Stimulated activated CD4-positive, alpha-beta T cell treated with anti-CD3 and anti-CD28 coated beads, Interleukin-1b, Interleukin-23, amount 100 ng/mL, for 48 hours (primary cell): ENCODE measurements around the gene ILKAP.

ENCODE experiments used
- DNase-seq: peaks from one replicate; pipeline ENCODE4 v3.0.0-alpha.2; 2020

Gene ILKAP

DNA sequence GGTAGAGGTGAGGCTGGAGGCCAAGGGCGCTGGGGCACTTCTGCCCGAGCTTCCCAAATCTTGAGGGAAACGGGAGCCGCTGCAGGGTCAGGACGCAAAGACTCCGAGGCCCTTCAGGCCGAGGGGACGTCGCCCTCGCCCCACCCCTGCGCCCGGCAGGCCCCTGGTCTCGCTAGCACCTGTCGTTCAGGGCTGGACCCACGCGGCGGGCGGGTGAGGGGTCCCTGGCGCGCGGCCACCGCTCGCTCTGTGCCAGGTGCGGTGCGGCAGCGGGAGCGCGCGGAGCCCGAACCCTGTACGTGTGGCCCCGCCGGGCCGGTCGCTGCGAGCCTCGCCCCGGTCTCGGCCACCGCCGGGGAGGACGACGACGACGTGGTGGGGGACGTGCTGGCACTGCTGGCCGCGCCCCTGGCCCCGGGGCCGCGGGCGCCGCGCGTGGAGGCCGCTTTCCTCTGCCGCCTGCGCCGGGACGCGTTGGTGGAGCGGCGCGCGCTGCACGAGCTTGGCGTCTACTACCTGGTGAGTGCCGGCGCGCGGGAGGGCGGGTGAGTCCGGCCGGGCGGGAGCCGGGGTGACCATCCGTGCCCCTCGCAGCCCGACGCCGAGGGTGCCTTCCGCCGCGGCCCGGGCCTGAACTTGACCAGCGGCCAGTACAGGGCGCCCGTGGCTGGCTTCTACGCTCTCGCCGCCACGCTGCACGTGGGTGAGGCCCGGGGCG is 39.9 kb downstream of the ILKAP start:
- no peak for DNase-seq

DNA sequence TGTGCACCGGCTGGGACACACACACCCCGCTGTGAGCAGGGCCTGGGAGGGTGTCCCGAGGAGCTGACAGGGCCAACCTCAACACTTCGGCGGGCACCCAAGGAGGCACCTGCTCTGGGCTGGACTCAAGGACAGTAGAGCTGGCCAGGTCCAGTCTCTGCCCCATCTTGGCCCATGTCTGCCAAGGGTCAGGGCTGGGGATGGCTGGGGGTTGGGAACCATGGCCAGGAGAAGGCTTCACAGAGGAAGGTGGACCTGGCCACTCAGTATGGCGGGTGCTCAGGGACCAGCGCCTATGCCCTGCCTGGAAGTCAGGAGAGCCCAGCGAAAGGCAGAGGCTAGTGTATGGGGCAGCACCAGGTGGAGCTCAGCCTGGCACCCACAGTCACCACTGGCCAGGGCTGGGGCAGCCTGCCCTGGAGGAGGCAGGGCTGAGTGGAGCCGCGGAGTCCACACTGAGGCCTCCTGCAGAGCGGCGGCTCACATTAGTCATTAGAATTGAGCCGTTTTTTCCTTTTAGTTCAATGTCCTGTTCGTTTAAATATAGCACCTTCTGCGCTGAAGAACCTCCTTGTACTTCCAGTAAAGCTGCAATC is 40.6 kb downstream of the ILKAP start:
- DNase-seq: no peak

DNA sequence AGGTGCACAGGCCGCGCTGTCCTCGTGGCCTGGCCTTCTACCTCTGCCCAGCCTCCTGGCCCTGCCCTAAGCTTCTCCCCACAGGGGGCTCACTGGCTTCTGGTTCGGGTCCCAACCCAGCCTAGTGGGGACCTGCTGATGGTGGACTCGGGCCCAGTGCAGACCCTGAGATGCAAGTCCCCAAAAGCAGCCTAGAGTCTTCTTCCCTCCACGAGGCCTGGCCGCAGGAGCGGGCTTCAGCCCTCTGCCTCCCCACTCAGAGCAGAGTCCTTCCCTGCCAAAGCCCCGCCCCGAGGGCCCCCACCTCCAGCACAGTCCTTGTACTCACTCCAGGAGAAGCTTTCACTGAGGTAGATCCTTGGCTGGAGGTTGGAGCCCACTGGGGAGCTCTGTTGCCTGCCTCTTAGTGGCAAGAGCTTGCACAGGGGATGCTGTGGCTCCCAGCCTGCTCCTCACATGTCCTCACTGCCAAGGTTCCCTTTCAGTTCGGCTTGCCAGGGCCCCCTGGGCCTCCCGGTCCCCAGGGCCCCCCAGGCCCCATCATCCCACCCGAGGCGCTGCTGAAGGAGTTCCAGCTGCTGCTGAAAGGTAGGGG is 41.1 kb downstream of the ILKAP start:
- DNase-seq: no peak

DNA sequence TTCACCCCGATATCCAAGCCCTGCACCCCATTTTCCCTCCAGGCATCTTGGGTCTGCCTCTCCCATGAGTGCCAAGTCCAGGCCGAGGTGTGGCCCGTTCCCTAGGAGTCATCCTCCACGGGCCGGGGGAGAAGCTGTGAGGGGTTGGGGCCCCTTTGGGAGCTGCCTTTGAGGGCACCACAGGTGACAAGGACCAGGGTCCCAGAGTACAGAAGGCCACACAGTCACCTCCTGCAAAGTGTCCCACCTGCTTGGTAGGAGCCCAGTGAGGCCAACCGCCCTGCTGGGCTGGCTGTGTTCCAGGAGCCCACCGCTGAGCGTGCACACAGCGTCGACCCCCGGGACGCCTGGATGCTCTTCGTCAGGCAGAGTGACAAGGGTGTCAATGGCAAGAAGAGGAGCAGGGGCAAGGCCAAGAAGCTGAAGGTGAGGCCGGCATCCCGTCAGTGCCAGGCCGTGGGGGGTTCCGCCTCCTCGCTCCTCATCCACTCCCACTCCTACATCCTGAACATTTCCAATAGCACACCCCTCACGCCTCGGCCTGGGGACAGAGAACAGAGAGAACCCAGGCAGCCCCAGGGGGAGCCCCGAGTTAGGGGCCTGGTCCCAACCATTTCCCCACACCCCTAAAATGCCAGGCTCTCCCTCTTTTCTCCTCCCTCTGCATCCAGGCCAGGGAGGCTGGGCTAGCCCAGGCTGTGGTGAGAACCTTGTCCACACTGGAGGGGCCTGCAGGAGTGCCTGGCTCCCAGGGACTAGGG is 42.0 kb downstream of the ILKAP start:
- no peak for DNase-seq

DNA sequence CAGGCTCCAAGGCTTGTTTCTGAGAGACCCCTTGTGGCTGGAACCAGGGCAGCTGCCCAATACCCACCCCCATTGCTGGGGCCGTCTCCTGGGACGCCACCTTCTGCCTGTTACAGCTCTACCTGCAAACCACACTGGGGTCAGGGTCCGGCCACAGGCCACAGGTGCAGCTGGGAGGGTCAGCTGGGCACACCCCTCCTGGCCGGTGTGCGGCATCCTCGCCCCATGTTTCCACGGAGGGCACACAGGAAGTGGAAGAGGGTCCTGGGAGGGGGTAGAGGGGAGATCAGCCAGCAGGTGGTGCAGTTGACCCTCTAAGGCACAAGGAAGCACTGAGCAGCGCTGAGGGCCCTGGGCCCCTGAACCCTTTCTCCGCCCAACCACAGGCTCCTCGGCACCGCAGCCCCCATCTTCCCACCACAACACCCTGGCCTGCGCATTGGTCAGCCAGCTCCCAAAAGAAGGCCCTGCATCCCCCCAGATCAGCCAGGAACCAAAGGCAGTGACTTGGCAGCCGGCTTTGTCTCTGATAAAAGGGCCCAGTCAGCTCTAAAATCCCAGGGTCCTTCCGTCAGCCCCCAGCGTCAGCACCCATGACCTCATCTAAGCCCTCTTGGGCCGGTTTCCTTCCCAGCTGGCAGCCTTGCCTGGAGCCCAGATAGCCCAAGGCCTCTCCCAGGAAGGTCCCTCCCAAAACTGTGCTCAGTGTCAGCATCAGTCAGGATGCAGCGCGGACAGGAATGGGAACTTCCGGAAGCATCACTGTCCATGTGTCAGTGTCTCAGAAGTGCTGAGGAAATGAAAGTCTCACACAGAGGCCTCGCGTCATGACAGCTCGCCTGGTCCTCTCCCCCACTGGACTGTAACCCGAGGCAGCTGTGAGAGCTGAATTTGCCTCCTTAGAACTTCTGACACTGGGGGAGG is 43.0 kb downstream of the ILKAP start:
- DNase-seq: no peak

DNA sequence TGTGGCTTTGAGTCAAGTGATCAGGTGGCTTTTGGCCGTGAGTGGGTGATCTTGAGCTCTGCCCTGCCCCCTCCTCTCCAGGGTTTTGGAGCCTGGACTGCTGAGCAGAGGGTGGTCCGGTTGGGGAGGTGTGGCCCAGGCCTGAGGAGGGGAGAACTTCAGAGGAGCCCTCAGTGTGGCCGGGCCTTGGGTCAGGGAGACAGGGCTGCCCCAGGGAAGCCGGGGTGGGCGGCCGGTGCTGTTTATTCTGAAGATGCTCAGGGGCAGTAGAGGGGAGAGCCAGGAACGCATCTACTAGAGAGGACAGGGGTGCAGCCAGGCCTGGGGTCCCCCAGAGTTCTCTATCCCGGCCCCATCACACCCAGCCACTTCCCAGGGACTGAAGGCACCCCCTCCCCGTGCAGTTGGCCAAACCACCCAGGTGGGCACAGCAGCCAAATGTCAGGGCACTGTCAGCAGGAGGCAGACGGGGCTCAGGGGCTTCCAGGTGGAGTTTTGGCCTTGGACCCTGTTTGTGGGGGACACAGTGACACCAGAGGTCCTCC is 43.8 kb downstream of the ILKAP start:
- DNase-seq: no peak

DNA sequence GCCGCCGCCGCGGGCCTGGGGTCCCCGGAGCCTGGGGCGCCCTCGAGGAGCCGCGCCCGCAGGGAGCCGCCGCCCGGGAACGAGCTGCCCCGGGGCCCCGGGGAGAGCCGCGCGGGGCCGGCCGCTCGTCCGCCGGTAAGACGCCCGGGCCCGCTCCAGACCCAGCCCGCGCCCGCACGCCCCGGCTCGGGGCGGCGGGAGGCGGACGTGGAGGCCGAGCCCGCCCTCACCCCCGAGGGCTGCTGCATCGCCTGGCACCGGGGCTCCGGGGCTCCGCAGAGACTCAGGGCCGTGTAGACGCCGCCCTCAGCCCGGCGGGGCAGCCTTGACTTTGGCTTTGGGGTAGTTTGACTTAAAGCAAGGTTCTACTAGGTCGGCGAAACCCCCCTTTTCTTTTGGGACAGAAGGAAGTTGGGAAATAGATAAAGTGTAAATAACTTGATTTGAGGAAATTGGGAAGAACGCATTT is 44.4 kb downstream of the ILKAP start:
- no peak for DNase-seq

DNA sequence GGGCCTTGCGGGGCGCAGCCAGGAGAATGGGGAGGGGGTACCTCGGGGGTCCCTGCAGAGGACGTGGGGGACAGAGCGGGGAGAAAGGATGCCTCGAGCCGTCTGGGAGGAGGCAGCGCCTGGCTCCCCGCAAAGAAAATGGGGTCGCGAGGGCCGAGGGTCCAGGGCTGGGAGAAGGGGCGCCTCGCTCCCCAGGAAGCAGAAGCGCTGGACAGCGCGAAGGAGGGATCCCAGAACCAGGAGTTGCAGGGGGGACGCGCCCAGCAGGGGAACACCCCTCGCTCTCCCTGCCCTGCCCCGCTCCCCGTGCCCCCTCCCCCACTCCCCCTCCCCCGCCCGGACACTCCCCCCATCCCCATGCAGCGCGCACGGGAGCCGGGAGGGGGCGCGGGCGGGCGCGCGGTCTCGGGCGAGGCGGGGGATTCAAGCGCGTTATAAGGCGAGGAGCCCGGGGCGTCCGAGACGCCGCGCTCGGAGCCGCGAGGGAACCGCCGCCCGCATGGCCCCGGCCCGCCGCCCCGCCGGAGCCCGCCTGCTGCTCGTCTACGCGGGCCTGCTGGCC is 44.9 kb downstream of the ILKAP start, which contains the start of gene ERFE:
TSS of gene ERFE (plus strand) at position 462 of the 562 bp plus-strand sequence. CDS start at position 500, 38 bp downstream.
- DNase-seq: peak; percentile 53

DNA sequence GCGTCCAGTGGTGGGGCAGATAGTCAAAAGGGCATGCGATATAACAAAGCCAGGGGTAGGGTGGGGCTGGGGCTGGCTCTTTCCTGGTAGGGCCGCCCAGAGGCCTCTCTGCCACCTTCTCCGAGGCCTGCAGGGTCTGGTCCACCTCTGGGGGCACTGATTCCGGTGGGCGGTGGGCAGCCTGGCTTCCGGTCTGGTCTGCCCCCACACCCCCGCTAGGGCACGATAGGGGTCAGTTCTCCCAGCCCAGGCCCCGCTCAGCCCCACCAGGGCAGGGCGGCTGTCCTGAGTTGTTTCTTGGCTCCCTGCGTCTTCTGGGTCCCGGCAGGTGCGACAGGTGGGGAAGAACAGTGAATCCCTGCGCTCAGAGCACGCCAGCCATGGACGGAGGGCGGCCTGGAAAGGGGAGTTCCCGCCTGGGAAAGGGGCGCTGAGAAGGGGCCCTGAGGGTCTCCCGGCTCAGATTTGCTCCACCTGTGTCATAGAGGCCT is 45.4 kb downstream of the ILKAP start:
- no peak for DNase-seq

DNA sequence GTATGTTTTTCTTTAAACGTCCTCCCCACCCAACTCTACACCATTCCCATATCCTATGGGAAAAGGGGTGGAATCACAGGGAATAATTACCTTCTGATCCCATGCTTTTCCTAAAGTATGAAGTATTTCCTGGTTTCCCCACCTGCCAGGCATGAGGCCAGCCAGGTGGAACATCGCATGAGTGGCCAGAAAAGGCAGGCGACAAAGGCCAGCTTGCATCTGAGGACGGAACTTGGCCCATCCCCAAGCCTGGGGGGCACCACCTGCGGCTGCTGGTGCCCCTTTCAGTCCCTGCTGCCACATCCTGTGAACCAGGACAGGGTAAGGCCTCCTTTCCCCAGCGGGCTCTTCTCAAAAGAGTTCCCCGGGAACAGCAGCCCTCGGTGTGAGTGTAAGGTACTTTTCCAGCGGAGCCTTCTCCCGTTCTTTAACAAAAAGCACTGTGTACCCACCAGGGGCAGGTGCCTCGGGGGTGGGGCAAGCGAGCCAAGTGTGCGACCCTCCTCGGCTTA is 45.9 kb downstream of the ILKAP start:
- DNase-seq: no peak

DNA sequence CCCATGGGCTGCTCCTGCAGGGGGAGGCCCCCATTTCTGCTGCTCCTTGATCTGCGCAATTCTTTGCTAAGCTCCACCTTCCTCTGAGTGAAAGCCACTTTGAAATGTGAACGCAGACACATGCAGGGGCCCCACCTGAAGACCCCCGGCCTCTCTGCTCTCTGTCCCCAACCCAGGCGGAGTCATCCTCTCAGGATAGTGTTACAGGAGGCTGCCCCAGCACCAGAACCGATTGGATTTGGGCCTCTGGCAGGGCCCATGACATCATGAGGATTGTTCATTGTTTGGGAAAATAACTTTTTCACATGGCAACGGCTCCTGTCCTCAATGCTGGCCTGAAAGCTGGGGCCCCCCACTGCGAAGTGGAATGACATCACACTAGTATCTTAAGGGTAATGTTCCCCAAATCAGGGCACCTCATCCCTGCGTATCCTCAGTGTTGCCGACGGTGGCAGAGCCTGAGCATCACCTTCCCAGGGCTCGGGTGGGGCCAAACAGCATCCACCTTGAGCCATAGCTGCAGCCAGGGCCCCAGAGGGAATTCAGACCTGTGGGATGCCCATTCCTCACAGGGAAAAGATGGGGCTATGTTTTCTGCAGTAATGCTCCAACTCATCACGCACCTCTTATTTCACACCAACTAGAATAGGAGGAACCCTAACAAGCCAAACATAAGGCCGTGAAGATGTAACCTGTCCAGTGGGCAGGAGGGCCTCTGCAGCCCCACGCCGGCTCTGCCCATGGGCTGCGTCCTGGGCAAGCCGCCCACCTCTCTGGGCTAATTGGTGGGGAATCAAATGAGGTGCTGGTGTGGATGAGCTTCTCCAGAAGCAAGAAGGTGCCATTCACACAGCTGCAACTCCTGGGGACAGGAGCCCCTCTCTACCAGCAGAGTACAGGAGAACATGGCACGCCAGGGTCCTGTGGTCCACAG is 47.5 kb downstream of the ILKAP start:
- DNase-seq: no peak

DNA sequence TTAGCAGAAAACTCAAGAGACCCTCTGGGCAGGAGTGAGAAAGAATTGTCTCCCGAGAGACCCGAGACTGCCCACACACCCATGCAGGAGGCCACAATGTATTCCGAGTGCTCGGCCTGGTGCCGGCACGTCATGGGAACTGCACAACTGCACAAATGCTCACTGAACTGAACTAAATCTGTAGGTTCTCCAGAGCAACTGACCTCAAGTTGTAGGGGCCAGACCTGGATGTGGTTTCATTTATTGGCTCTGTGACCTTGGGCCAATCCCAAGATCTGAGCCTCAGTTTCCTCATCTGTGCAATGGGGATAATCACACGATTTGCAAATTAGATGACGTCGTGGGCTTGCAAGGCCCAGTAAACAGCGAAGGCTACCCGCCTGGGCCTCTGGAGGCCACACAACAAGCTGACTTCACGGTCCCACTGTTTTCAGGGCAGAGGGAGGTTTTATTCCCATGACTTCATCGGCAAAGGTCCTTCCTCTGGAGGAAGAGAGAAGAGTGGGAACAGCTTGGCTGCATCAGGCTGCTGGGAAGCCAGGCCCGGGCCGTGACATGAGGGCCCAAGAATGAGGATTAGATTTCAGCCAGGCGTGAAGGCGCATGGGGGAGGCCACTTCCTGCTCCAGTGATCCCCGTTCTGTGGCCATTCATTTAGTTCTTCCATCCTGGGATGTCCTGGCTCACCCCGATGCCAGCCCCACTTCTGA is 48.3 kb downstream of the ILKAP start:
- DNase-seq: no peak

DNA sequence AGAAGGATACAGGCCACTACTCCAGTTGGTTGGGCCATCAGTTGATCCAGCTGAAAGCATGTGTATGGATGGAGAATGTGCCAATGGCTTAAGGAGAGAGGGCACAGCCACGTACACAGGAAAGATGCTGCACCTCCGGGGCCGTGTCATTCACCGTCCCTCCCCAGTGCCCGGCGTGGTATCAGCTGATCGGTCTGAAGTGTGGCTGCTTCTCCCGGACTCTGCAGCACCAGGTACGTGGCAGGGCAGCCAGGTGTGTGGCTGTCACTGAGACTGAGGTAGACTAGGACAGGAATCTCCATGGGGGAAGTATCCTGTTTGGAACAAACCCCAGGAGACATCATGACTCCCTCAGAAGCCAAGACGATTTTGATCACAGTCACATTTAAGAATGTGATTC is 48.9 kb downstream of the ILKAP start:
- no peak for DNase-seq

DNA sequence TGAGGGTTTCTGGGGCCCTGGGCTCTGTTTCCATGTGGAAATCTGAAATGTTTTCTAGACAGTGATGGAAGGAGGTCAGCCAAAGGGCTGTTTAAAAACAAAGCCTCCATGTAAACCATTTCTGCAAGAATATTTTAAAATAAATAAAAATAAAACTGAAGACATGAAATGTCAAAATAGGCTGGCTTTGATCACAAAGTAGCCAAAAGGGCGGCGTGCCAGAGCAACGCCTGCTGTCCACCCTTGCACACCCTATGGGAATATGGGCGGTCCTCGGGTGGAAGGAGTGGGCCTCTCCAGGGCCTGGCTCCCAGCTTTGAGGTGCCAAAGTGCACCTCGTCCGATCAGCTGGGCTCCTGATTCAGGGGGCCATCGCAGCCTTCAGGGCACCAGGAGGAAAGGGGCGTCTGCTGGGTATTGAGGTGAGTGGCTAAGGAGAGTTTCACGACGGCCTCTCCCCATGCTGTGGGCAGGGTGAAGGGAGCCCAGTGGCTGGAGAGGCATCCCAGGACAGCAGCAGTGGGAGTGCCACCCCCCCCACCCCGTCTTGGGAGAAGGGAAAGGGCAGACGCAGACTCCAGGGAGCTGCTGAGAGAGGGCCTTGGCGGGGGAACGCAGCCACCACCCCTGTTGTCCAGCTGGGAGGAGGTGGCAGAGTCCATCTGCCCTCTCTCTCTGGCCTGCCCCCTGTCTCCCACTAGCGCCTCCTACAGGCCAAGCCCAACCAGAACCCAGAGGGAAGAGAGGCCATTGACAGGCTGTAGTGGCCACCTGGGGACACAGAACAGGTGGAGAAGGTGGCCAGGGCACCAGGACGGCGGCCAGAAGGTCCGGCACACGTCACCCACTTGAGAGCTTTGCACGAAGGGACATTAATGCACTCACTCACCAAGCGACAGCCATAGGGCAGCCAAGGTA is 50.5 kb downstream of the ILKAP start:
- no peak for DNase-seq

DNA sequence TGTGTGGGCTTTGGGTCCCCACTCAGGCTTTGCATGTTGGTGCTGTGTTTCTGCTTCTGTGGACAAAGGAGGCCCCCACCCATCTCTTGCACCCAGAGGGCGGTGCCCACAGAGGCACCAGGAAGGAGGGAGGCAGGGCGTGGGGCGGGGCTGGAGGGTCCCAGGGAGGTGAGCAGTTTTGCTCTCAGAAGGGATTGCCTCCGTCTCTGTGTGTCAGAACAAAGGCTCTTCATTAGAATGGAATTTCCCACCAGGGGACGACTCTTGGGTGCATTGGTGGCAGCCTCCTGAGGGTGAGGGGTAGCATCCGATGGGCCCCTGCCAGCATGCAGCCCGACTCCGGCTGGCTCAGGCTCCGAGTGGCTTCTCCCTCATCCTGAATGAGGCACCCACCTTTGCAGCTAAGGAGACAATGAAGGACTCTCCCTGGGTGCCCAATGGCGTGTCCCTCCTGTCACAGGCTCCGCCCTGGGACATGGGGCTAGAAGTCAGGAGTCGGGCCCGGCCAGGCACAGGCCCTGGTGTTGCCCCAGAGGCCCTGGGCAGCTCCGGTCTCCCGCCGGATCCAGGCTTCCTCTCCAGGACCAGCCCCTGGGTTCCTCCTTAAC is 51.8 kb downstream of the ILKAP start:
- DNase-seq: no peak

DNA sequence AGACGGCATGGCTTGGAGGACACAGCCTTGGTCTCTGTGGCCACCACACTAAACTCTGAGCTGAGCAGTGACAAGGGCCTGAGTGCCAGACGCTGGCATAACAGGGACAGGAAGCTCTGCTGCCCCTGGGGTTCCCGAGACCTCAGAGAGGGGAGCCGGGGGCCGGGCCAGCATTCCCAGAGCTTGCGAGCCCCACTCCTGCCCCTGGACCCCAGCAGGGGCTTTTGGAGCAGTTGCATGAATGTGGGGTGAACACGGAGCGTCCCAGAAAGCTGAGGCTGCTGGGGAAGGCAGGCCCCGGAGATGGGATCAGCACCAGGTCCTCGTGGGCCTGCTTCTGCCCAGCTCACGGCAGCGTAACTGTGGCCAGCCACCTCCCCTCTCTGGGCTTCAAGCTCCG is 52.3 kb downstream of the ILKAP start:
- no peak for DNase-seq

DNA sequence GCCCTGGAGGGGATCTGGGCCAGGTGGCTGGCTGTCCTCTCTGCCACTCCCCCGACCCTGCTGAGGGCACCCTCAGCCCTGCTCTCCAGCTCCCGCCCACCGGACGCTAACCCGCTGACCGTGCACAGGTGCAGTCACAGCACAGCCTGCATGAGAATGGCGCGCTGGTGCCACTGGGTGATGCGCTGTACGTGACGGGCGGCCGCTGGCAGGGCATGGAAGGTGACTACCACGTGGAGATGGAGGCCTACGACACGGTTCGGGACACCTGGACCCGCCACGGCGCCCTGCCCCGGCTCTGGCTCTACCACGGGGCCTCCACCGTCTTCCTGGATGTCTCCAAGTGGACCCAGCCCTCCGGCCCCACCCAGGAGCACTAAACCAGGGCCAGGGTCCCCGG is 52.8 kb downstream of the ILKAP start:
- no peak for DNase-seq
